Measurements from ENCODE around the gene RHAG. TPM values are rescaled to one million over a fixed set of nuclear protein-coding genes. Genes with fewer than 3 reads are reported as not detected.

RHAG gene
- total and polyA plus RNA-seq, 2 donors = 0.39 to 2.8 TPM

DNA sequence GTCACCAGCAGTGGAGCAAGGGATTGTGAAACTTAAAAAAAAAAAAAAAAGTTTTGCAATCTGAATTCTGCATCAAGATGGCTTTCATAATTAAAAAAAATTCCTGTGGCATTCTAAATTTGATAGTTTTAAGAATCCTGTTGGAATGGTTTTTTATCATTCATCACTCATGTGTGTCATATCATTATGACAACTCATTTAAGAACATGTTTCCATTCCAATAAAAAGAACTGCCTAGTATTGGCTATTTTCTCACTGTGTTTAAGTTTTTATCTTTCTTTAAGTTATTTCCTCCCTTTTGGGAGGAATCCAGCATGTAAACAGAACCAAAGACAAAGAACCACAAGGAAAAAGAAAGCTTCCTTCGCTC is 26.2 kb upstream of the RHAG start:
- Histone ChIP-seq H3K4me3 (ENCODE audit: low read length in 2 of 2) (no peak overlapping the region), H3K27me3 (ENCODE audit: control insufficient read depth in 2 of 2, insufficient read depth in 1 of 2, low read length in 1 of 2) (no peaks in the 10 kb centered on the region), H3K36me3 (ENCODE audit: control insufficient read depth in 2 of 2, insufficient read depth in 2 of 2, low read length in 1 of 2) (no peaks in the 10 kb centered on the region), H3K27ac (ENCODE audit: low read depth in 1 of 2, low read length in 1 of 2) (no peak overlapping the region), H3K4me1 (ENCODE audit: control insufficient read depth in 2 of 2, insufficient read depth in 2 of 2, low read length in 2 of 2) (no peaks in the 10 kb centered on the region), H3K9me3 (ENCODE audit: control insufficient read depth in 2 of 2, insufficient read depth in 1 of 2, low read length in 1 of 2) (no peaks in the 10 kb centered on the region)
- no peak for DNase-seq (ENCODE audit: low read depth in 6 of 9, low spot score in 9 of 9)
- WGBS = 81% methylated on average over 1 of the region's 1 CpG

DNA sequence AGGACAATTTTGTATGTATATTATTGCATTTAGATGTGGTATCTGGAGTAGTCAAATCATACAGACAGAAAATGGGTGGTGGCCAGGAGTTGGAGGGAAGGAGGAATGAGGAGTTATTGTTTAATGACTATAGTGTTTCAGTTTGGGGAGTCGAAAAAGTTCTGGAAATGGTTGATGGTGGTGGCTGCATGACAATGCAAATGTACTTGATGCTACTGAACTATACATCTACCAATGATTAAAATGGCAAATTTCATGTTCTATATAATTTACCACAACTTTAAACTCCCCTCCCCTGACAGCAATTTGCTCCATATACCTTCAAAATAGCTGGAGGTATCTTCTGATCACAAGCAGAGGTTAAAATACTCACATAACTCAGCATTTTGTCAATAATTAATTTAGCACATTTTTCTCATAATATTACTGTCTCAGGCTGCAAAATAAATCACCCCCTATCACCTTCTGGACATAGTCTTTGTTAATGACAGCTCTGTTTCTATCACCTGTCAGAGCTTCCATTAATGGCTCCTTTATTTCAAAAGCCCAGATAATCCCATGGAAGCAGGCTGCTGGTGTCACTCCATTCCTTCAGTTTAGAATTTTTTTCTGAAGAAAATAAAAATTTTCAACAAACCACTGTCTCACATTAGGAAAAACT is 25.7 kb upstream of the RHAG start:
- Histone ChIP-seq H3K4me1 (ENCODE audit: control insufficient read depth in 2 of 2, insufficient read depth in 2 of 2, low read length in 2 of 2) (no peaks in the 10 kb centered on the region), H3K4me3 (ENCODE audit: low read length in 2 of 2) (no peak overlapping the region), H3K9me3 (ENCODE audit: control insufficient read depth in 2 of 2, insufficient read depth in 1 of 2, low read length in 1 of 2) (no peaks in the 10 kb centered on the region), H3K27me3 (ENCODE audit: control insufficient read depth in 2 of 2, insufficient read depth in 1 of 2, low read length in 1 of 2) (no peaks in the 10 kb centered on the region), H3K27ac (ENCODE audit: low read depth in 1 of 2, low read length in 1 of 2) (no peak overlapping the region), H3K36me3 (ENCODE audit: control insufficient read depth in 2 of 2, insufficient read depth in 2 of 2, low read length in 1 of 2) (no peaks in the 10 kb centered on the region)
- 96% methylated on average over 1 of the region's 1 CpG for WGBS
- no peak for DNase-seq (ENCODE audit: low read depth in 6 of 9, low spot score in 9 of 9)

DNA sequence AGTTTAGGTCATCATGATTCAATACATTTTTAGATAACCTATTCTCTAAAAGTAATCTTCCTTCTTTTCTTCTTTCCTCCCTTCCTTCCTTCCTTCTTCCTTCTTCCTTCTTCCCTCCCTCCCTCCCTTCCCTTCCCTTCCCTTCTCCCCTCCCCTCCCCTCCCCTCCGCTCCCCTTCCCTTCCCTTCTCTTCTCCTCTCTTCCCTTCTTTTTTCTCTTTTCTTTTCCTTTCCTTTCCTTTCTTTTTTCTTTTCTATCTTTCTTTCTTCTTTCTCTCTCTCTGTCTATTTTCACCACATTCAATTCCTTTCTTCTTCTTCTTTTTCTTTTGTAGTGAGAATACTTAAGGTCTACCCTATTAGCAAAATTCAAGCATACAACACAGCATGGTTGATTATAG is 17.3 kb upstream of the RHAG start:
- H3K27ac ChIP-seq (ENCODE audit: low read depth in 1 of 2, low read length in 1 of 2) = no peak overlapping the region
- H3K27me3 ChIP-seq (ENCODE audit: control insufficient read depth in 2 of 2, insufficient read depth in 1 of 2, low read length in 1 of 2) = no peaks in the 10 kb centered on the region
- no peak for DNase-seq (ENCODE audit: low read depth in 6 of 9, low spot score in 9 of 9)
- no peaks in the 10 kb centered on the region for H3K36me3 ChIP-seq (ENCODE audit: control insufficient read depth in 2 of 2, insufficient read depth in 2 of 2, low read length in 1 of 2)
- no peaks in the 10 kb centered on the region for H3K9me3 ChIP-seq (ENCODE audit: control insufficient read depth in 2 of 2, insufficient read depth in 1 of 2, low read length in 1 of 2)
- no peaks in the 10 kb centered on the region for H3K4me1 ChIP-seq (ENCODE audit: control insufficient read depth in 2 of 2, insufficient read depth in 2 of 2, low read length in 2 of 2)
- WGBS = 96% methylated on average over 1 of the region's 1 CpG
- no peak overlapping the region for H3K4me3 ChIP-seq (ENCODE audit: low read length in 2 of 2)

DNA sequence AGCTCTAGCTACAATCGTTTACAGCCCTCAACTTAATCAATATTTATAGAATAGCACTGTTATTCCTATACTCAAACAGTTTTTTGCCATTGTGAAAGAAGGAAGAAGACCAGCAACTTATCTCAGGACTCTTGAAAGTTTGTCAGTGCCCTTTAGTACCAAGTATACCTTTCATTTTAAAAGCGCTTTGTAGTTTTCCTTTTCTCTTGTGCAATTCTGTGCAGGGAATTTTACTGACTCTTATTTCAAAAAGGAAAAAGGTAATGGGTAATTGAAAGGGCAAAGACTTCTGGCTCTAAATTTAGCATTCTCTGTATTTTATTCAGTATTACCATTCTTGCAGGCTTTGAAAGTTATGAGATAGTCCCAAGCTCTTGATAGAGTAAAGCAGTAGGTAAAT is 16.8 kb upstream of the RHAG start:
- Histone ChIP-seq H3K4me1 (ENCODE audit: control insufficient read depth in 2 of 2, insufficient read depth in 2 of 2, low read length in 2 of 2) (no peaks in the 10 kb centered on the region), H3K36me3 (ENCODE audit: control insufficient read depth in 2 of 2, insufficient read depth in 2 of 2, low read length in 1 of 2) (no peaks in the 10 kb centered on the region), H3K27me3 (ENCODE audit: control insufficient read depth in 2 of 2, insufficient read depth in 1 of 2, low read length in 1 of 2) (no peaks in the 10 kb centered on the region), H3K27ac (ENCODE audit: low read depth in 1 of 2, low read length in 1 of 2) (no peak overlapping the region), H3K9me3 (ENCODE audit: control insufficient read depth in 2 of 2, insufficient read depth in 1 of 2, low read length in 1 of 2) (no peaks in the 10 kb centered on the region), H3K4me3 (ENCODE audit: low read length in 2 of 2) (no peak overlapping the region)
- DNase-seq (ENCODE audit: low read depth in 6 of 9, low spot score in 9 of 9) = no peak
- 92% methylated on average over 2 of the region's 2 CpGs for WGBS

DNA sequence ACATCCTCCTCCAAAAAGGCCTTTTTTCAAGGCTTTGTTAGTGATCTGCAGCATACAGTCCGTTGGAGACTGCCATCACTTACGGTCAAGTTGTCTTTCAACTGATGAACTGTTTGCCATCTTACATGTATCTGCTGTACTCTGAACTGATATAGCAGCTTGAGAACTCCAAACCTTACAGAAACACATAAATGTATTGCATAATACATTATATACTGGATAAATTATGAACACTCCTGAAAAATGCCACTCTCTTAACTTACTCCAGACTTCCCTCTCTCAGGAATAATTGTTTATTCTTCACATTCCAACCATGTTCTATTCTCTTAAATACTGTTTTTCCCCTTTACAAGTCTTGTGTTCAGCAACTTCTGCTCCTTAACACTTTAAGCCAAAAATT is 14.6 kb upstream of the RHAG start:
- WGBS = 87% methylated on average over 2 of the region's 2 CpGs

DNA sequence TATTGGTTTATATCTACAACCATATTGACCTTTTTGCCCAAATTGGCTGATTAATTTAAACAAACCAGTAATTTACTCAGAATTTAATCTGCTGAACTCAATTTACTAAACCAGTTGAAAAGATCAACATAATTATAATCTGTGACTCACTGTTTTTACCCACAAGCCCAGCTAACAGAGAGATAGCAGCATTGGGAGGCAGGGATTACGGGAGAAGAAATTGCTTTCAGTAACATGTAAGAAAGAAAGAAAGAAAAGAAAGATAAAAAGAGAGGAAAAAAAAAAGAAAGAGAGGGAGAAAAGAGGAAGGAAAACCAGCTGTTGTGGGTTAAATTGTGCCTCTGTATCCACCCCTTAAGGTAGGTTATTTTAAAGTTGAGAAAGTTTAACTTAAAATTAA is 13.3 kb upstream of the RHAG start:
- Histone ChIP-seq H3K4me3 (ENCODE audit: low read length in 2 of 2) (no peak overlapping the region), H3K4me1 (ENCODE audit: control insufficient read depth in 2 of 2, insufficient read depth in 2 of 2, low read length in 2 of 2) (no peaks in the 10 kb centered on the region), H3K36me3 (ENCODE audit: control insufficient read depth in 2 of 2, insufficient read depth in 2 of 2, low read length in 1 of 2) (no peaks in the 10 kb centered on the region), H3K27me3 (ENCODE audit: control insufficient read depth in 2 of 2, insufficient read depth in 1 of 2, low read length in 1 of 2) (no peaks in the 10 kb centered on the region), H3K27ac (ENCODE audit: low read depth in 1 of 2, low read length in 1 of 2) (no peak overlapping the region), H3K9me3 (ENCODE audit: control insufficient read depth in 2 of 2, insufficient read depth in 1 of 2, low read length in 1 of 2) (no peaks in the 10 kb centered on the region)
- DNase-seq (ENCODE audit: low read depth in 6 of 9, low spot score in 9 of 9) = no peak
- WGBS = 75% methylated on average over 1 of the region's 1 CpG

More for the DNA sequence above, 14.6 kb upstream of the RHAG start:
- H3K36me3 ChIP-seq (ENCODE audit: control insufficient read depth in 2 of 2, insufficient read depth in 2 of 2, low read length in 1 of 2) = no peaks in the 10 kb centered on the region
- H3K27me3 ChIP-seq (ENCODE audit: control insufficient read depth in 2 of 2, insufficient read depth in 1 of 2, low read length in 1 of 2) = no peaks in the 10 kb centered on the region
- H3K4me1 ChIP-seq (ENCODE audit: control insufficient read depth in 2 of 2, insufficient read depth in 2 of 2, low read length in 2 of 2) = no peaks in the 10 kb centered on the region
- DNase-seq (ENCODE audit: low read depth in 6 of 9, low spot score in 9 of 9) = no peak
- no peak overlapping the region for H3K4me3 ChIP-seq (ENCODE audit: low read length in 2 of 2)
- no peaks in the 10 kb centered on the region for H3K9me3 ChIP-seq (ENCODE audit: control insufficient read depth in 2 of 2, insufficient read depth in 1 of 2, low read length in 1 of 2)
- no peak overlapping the region for H3K27ac ChIP-seq (ENCODE audit: low read depth in 1 of 2, low read length in 1 of 2)

DNA sequence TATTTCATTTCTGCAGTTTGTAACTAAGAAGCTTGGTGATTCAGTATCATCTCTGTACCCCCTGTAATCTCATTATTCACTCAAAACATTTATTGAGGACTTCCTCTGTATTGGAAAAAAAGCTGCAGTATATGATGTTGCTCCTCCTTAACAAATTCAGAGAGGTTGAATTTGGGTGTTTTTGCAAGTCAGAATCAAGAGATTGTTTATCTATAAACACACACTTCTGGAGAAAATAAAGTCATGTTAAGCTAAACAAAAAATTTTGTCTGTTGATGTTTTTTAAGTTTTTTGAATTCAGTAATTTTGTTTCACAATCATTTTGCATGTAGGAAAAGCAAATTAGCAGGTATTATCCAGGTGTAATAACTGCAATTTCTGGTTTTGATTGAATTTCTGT is 11.4 kb upstream of the RHAG start:
- Histone ChIP-seq H3K27me3 (ENCODE audit: control insufficient read depth in 2 of 2, insufficient read depth in 1 of 2, low read length in 1 of 2) (no peaks in the 10 kb centered on the region), H3K4me1 (ENCODE audit: control insufficient read depth in 2 of 2, insufficient read depth in 2 of 2, low read length in 2 of 2) (no peaks in the 10 kb centered on the region), H3K36me3 (ENCODE audit: control insufficient read depth in 2 of 2, insufficient read depth in 2 of 2, low read length in 1 of 2) (no peaks in the 10 kb centered on the region), H3K27ac (ENCODE audit: low read depth in 1 of 2, low read length in 1 of 2) (no peak overlapping the region), H3K9me3 (ENCODE audit: control insufficient read depth in 2 of 2, insufficient read depth in 1 of 2, low read length in 1 of 2) (no peaks in the 10 kb centered on the region), H3K4me3 (ENCODE audit: low read length in 2 of 2) (no peak overlapping the region)
- no peak for DNase-seq (ENCODE audit: low read depth in 6 of 9, low spot score in 9 of 9)

DNA sequence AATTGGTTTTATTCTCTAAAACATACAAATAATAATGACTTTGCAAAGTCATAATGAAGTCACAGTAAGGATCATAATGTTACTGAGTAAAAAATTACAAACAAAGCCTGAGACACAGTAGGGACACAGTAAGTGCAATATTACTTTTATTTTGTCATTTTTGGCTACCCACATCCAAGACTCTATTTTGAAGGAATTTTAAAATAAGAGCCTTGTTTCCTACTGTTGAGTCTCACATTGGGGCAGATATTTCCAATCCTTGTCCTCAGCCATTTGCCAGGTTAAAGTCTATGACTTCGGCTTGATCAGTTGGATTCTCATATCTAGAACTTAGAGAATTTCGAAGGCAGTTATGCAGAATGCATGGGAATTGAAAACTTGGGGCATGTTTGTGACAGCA is 10.8 kb upstream of the RHAG start:
- Histone ChIP-seq H3K36me3 (ENCODE audit: control insufficient read depth in 2 of 2, insufficient read depth in 2 of 2, low read length in 1 of 2) (no peaks in the 10 kb centered on the region), H3K27me3 (ENCODE audit: control insufficient read depth in 2 of 2, insufficient read depth in 1 of 2, low read length in 1 of 2) (no peaks in the 10 kb centered on the region), H3K27ac (ENCODE audit: low read depth in 1 of 2, low read length in 1 of 2) (no peak overlapping the region), H3K9me3 (ENCODE audit: control insufficient read depth in 2 of 2, insufficient read depth in 1 of 2, low read length in 1 of 2) (no peaks in the 10 kb centered on the region), H3K4me1 (ENCODE audit: control insufficient read depth in 2 of 2, insufficient read depth in 2 of 2, low read length in 2 of 2) (no peaks in the 10 kb centered on the region), H3K4me3 (ENCODE audit: low read length in 2 of 2) (no peak overlapping the region)
- DNase-seq (ENCODE audit: low read depth in 6 of 9, low spot score in 9 of 9) = no peak
- 94% methylated on average over 2 of the region's 2 CpGs for WGBS

DNA sequence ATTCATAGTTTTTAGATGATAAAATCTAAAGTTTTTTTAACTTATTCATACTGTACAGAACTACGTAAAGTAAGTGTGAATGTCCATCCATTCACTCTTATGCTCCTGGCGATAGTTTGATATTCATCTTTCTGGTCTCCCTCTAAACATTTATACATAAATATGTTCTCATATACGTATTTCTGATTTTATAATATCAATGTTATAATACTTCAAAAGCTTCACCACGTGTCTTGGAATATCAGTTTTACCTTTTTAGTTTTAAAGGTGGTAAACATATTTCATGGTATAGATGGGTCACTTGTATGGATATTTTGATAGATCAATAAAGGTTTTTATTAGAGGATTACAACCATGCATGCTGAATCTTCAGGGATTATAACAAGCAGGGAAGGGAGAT is 10.3 kb upstream of the RHAG start:
- Histone ChIP-seq H3K4me3 (ENCODE audit: low read length in 2 of 2) (no peak overlapping the region), H3K4me1 (ENCODE audit: control insufficient read depth in 2 of 2, insufficient read depth in 2 of 2, low read length in 2 of 2) (no peaks in the 10 kb centered on the region), H3K27ac (ENCODE audit: low read depth in 1 of 2, low read length in 1 of 2) (no peak overlapping the region), H3K9me3 (ENCODE audit: control insufficient read depth in 2 of 2, insufficient read depth in 1 of 2, low read length in 1 of 2) (no peaks in the 10 kb centered on the region), H3K27me3 (ENCODE audit: control insufficient read depth in 2 of 2, insufficient read depth in 1 of 2, low read length in 1 of 2) (no peaks in the 10 kb centered on the region), H3K36me3 (ENCODE audit: control insufficient read depth in 2 of 2, insufficient read depth in 2 of 2, low read length in 1 of 2) (no peaks in the 10 kb centered on the region)
- WGBS = 77% methylated on average over 4 of the region's 4 CpGs
- DNase-seq (ENCODE audit: low read depth in 6 of 9, low spot score in 9 of 9) = no peak

Data from thymus (tissue), 11 donors.